ENCODE data around the gene PPM1A.

PPM1A gene

GRCh38 chr14:60248697-60249318 lies at the start of gene PPM1A:
Gene PPM1A, plus strand, starts transcription at chr14:60249221. Its CDS starts 33,483 bp downstream, at chr14:60282704.
- peak; percentile 98 for DNase-seq

DNA sequence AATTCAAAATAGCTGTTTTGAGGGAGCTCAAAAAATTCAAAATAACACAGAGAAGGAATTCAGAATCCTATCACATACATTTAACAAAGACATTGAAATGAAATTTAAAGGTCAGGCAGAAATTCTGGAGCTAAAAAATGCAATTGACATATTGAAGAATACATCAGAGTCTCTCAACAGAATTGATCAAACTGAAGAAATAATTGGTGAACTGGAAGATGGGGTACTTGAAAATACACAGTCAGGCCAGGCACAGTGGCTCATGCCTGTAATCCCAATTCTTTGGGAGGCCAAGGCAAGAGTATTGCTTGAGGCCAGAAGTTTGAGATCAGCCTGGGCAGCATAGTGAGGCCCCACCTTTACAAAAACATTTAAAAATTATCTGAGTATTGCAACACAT lies 49.7 kb upstream of the PPM1A start:
- DNase-seq: no peak

GRCh38 chr14:60204104-60204842 lies 44.7 kb upstream of the PPM1A start:
- no peak for DNase-seq

DNA sequence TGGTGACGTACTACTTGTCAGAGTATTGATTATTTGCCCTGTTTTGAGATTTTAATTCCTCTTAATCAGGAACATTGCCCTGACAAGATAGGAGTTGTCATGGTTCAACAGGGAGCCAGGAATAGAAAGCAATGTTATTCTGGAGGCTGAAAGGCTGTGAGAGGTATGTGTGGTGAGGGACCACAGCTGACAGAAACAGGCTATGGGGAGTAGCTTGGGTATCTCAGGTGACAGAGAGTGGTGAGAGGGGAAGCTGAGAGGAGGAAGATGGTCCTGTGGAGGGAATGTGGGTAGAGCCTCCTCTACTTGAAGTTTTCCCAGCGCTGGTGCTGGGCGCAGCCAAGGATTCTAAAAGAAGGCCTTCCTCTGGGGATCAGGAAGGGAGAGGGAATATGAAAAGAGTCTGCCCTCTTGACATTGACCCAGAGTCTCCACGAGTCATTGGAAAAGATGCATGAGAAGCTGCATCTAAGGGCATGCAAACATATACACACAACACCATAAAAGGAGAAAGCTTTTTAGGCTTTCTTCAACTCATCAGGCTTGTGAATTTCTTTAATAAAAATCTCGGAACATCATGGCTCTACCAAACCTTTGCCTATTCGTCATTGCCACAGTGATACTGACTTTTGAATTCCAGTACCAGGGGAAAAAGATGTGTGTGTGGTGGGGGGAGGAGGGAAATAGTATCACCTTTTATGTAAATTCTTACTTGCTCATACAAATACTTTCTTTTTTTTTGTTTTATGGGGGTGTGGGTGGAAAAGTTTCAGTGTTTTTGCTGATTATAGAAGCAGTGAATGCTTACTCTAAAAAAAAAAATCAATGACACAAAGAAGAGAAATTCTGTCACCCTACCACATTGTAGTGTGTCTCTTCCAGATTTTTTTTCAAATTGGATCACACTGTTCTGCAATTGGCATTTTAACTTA lies 43.9 kb upstream of the PPM1A start:
- no peak for DNase-seq

- DNase-seq: no peak
Measured at GRCh38 chr14:60206249-60206670, 42.8 kb upstream of the PPM1A start.

GRCh38 chr14:60206837-60207533 lies 42.0 kb upstream of the PPM1A start:
- DNase-seq: peak; percentile 43

DNA sequence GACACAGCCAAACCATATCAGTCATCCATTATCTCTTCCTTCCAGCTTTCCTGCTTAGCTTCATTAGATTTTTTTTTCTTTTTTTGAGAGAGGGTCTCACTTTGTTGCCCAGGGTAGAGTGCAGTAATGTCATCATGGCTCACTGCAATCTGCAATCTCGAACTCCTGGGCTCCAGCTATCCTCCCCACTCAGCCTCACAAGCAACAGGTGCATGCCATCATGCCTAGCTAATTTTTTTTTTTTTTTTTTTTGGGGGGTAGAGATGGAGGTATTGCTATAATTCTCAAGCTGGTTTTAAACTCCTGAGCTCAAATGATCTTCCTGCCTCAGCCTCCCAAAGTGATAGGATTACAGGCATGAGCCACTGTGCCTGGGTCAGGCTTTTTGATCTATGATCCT lies 38.3 kb upstream of the PPM1A start:
- DNase-seq: no peak

- no peak for DNase-seq
Measured at GRCh38 chr14:60211153-60211552, 37.9 kb upstream of the PPM1A start.

- no peak for DNase-seq
Measured at GRCh38 chr14:60212503-60213371, 36.3 kb upstream of the PPM1A start.

- DNase-seq: no peak
Measured at GRCh38 chr14:60214003-60214402, 35.0 kb upstream of the PPM1A start.

GRCh38 chr14:60214415-60215126 lies 34.5 kb upstream of the PPM1A start:
- DNase-seq: no peak

DNA sequence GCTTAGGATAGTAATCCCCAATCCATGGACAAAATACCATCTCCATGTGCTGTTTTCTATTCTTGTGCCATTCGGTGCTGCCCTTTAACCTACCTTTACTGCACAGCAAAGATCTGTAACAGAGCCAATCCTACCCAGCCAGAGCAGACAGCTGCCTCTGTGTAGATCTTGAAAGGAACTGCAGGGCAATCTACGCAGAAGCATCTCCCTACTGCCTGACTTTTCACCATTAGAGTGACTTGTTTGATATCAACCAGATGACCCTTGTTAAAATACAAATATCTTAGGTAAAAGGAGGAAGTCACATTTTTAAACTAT lies 33.9 kb upstream of the PPM1A start:
- DNase-seq: no peak

DNA sequence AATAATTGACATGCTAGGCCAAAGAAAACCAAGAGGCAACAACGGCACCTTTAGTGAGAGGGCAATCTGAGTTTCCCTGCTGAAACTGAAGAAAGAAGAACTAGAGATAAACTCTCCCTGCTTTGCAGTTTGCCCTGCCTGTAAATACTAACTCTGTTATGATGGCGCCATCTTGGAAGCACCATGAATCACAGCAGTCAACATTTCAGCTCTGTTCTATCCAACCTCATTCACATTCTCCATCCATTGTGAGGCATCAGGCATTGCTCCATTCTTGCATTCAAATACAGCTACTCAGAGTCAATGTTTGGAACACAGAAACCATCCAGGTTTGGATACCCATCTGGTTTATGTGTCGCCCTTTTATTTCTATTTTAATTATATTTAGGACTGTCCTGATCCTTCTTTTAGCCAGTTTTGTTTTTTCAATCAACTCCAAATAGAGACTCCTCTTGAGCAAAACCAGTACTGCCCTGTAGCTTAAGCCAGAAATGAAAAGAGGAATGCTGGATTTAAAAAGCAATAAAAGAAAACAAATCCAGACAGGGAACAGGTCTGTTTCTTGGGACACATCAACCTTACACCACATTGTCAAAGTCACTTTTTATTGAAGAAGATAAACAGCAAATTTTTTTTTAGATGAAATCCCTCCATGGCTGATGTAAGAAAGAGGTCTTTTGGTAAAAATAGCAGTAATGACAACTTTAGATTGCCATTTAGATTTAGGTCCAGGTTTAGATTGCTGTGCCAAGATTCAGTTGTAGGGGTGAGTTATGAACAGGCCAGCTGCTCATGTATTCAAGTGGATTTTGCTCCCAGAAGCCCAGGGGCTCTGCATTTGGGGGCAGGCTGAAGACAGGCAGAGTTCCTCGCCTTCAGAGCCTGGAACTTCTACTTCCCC lies 33.3 kb upstream of the PPM1A start:
- no peak for DNase-seq

DNA sequence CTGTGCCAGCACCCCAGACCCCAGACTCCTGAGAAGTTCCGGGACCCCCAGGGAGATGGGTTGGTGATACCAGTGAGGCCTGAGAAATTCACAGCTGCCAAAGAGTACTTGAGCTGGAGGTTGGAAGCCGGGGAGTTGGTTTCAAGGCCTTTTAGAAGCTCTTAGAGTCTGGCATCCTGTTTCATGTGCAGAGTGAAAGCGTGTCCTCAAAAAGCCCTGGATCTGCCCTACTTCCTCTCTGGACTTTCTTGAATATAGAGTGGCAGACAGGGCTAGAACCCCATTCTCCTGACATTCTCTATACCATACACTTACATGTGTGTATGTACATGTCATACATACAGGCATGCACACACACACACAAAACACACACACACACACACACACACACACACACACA lies 31.3 kb upstream of the PPM1A start:
- no peak for DNase-seq

GRCh38 chr14:60220084-60220483 lies 28.9 kb upstream of the PPM1A start:
- DNase-seq: no peak

GRCh38 chr14:60220917-60221316 lies 28.1 kb upstream of the PPM1A start:
- DNase-seq: no peak

GRCh38 chr14:60221457-60221856 lies 27.6 kb upstream of the PPM1A start:
- peak; percentile 63 for DNase-seq

- no peak for DNase-seq
Measured at GRCh38 chr14:60222820-60223219, 26.2 kb upstream of the PPM1A start.

GRCh38 chr14:60225265-60225664 lies 23.8 kb upstream of the PPM1A start:
- DNase-seq: peak; percentile 69

- peak; percentile 81 for DNase-seq
Measured at GRCh38 chr14:60226298-60226697, 22.7 kb upstream of the PPM1A start.

Data from hematopoietic multipotent progenitor cell treated with erythropoietin and hydrocortisone succinate and interleukin-3 and kit ligand, for 4 days (in vitro differentiated cells).